ENCODE data around the gene KDR. TPM values are rescaled to one million over a fixed set of nuclear protein-coding genes. Genes with fewer than 3 reads are reported as not detected.
A peak's percentile ranks its signal among the peaks of the same experiment; 100 is the strongest.

KDR gene
- 3.4 and 4.2 TPM in 2 replicates for total RNA-seq (2014; rRNA removed; shearing (Covaris generic))
- 2.7 and 3.0 TPM in 2 replicates for polyA plus RNA-seq (2015; cell fraction: cytosol; rRNA removed)
- polyA plus RNA-seq (2015; cell fraction: nucleus; rRNA removed), result 1.8 and 3.0 TPM in 2 replicates

DNA sequence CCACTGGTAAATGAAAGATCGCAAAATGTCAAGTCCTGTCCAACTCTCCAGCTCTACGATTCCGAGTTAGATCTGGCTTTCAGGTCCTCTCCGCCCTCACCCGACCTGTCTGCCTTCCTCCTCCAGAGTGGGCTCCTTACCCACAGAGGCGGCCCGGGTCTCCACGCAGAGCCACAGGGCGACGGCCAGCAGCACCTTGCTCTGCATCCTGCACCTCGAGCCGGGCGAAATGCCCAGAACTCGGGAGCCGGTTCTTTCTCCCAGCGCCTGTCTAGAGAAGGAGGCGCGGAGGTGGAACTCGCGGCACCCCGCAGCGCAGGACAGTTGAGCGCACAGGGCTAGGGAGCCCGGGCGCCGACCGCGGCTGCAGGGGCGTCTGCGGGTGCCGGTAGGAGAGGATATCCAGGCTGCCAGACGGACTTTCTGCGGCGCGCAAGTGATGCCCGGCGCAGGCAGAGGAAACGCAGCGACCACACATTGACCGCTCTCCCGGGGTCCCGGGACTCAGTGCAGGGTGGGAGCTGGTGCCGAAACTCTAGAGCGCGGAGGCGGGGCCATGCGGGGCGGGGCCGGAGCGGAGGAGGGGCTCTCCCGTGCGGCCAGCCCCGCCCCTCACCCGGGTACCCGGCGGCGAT, at the start of gene KDR:
Gene KDR (minus strand): TSS at position 509 of the 635 bp plus-strand sequence. CDS start 302 bp downstream, at position 207.
- peak; percentile 27 for DNase-seq (ENCODE audit: low read depth, low spot score)
- in situ Hi-C loops (cut with HindIII; ENCODE audit: low pct_unique_long_range_greater_than_20kb, low sequenced_read_pairs), result no loop called here

DNA sequence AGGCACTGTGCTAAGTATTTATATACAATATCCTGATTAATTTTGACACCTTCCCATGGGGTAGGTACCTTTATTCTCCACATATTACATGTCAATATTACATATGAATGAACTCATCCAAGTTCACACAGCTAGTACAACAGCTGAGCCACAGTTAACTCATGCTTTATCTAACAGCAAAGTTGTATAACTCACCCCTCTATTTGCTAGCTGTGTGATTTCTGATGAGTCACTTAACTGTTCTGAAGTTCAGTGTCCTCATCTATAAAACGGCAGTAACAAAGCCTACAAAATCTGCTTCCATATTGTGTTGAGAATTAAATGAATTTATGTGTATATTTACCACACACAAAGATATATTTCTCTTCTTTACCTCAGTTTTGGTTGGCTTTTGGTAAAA, 48.2 kb upstream of the KDR start:
- DNase-seq (ENCODE audit: low read depth, low spot score), result no peak
- in situ Hi-C loops (cut with HindIII; ENCODE audit: low pct_unique_long_range_greater_than_20kb, low sequenced_read_pairs), result no loop called here

DNA sequence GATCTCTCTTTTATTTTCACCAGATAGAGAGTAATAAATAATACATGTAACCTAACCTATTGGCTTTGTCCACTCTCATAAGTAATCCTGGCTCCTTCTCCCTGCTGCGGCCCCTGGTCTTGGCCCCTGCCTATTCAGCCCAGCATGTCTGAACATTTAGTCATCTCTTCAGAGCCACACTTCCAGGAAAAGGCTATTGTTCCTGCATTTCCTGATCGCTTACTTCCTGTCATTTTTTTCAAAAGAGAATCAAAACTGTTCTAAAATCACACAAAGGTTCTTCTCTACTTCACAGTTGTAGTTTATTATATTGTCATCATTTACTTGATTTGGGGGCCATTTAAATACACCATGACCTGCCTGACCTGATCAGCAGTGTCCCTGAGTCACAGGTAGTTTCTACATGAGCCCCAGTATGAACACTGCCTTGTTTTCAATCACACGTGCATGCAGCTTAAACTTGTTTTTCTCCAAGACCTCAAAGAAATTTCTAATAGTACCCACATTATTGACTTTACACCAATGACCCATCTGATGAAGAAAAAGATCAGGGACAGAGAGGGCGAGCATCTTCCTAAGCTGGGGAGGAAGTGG, 47.4 kb upstream of the KDR start:
- no peak for DNase-seq (ENCODE audit: low read depth, low spot score)
- in situ Hi-C loops (cut with HindIII; ENCODE audit: low pct_unique_long_range_greater_than_20kb, low sequenced_read_pairs), result no loop called here

DNA sequence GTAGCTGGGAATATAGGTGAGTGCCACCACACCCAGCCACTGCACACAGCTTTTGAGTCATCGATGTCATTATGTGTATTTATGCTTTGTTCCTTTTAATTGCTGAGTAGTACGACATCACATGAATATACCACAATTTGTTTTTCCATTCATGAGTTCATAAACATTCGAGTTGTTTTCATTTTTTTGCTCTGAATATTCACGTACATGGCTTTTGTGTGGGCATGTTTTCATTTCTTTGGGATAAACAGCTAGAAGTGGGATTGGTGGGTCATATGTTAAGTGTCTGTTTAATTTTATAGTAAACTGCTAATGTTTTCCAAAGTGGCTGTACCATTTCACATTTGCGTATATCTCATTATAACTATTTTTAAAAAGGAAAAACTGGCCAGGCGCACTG, 45.1 kb upstream of the KDR start:
- in situ Hi-C loops (cut with HindIII; ENCODE audit: low pct_unique_long_range_greater_than_20kb, low sequenced_read_pairs), result no loop called here

DNA sequence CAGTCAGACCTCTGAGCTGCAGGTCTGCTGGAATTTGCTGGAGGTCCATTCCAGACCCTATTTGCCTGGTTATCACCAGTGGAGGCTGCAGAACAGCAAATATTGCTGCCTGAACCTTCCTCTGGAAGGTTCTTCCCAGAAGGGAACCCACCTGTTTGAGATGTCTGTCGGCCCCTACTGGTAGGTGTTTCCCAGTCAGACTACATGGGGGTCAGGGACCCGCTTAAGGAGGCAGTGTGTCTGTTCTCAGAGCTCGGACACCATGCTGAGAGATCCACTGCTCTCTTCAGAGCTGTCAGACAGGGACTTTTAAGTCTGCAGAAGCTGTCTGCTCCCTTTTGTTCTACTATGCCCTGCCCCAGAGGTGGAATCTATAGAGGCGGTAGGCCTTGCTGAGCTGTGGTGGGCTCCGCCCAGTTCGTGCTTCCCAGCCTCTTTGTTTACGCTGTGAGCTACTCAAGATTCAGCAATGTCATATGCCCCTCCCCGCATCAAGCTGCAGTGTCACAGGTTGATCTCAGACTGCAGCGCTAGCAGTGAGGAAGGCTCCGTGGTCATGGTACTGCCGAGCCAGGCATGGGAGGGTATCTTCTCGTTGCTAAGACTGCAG, 44.1 kb upstream of the KDR start:
- no peak for DNase-seq (ENCODE audit: low read depth, low spot score)
- in situ Hi-C loops (cut with HindIII; ENCODE audit: low pct_unique_long_range_greater_than_20kb, low sequenced_read_pairs), result no loop called here

More for the DNA sequence above, 45.1 kb upstream of the KDR start:
- no peak for DNase-seq (ENCODE audit: low read depth, low spot score)

DNA sequence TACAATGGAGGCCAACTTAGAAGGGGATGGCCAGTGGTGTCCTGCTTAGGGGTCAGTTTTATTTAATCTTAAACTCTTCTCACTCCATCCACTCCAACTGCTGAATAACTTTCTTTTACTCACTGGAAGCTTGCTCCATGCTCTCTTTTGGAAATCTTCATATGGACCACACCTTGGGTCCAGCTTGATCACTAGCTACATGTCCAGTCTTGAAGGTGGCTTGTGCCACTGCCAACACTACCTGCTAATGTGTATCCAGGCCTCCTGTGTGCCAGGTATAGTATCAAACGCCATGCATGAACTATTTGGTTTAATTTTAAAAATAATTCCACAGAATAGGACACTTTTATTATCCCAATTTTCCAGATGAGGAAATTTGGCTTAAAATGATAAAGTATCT, 37.0 kb upstream of the KDR start:
- in situ Hi-C loops (cut with HindIII; ENCODE audit: low pct_unique_long_range_greater_than_20kb, low sequenced_read_pairs), result no loop called here
- DNase-seq (ENCODE audit: low read depth, low spot score), result no peak

DNA sequence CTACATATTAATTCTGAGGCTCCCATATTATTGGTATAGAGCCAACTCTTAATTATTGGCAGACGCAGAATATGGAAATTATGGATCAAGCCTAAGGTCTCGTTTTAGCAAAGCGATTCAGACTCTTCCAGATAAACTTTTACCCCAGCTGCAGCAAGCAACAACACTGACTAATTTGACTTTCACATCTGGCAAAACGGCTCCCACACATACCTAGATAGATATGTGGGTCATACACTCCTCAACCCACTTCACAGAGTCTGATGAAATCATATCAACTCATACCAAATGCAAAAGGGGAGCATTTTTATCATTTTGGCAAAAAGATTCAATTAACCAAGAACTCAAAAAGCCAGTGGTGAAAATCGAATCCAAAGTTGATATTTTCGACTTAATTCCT, 36.3 kb upstream of the KDR start:
- in situ Hi-C loops (cut with HindIII; ENCODE audit: low pct_unique_long_range_greater_than_20kb, low sequenced_read_pairs), result no loop called here
- no peak for DNase-seq (ENCODE audit: low read depth, low spot score)

DNA sequence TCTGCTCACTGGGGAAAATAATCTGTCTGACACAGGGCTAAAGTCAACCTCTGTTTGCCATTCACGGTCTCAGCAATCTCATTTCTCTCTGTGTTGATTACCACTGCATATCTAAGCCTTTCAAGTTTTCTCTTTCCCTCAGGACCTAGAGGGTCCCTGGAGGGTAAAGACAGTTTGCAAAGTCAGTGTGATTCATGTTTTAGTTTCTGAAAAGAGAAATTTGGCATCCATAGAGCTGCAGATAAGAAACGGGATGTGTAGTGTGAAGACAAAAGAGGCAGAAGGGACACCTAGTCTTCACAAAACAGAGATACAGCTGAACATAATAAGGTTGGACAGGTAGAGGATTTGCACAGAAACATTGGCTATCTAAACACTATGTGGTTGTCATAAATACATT, 34.5 kb upstream of the KDR start:
- no peak for DNase-seq (ENCODE audit: low read depth, low spot score)
- in situ Hi-C loops (cut with HindIII; ENCODE audit: low pct_unique_long_range_greater_than_20kb, low sequenced_read_pairs), result no loop called here

DNA sequence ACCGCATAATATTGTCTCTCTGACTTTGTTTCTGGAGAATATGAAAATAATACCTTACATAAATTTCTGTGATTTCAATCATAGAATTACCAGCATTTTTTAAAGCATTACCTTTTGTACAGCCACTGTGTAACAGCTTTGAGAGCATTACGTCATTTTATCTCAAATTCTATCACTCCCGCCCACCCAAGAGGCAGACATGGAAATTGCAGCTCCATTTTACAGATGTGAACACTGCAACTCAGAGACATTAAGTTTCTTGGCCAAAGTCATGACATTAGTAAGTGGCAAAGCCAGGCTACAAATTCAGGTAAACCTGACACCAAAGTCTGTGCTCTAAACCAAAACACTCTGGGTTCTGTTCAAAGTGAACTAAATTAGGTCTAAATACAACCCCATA, 33.6 kb upstream of the KDR start:
- in situ Hi-C loops (cut with HindIII; ENCODE audit: low pct_unique_long_range_greater_than_20kb, low sequenced_read_pairs), result no loop called here
- DNase-seq (ENCODE audit: low read depth, low spot score), result peak; percentile 13

DNA sequence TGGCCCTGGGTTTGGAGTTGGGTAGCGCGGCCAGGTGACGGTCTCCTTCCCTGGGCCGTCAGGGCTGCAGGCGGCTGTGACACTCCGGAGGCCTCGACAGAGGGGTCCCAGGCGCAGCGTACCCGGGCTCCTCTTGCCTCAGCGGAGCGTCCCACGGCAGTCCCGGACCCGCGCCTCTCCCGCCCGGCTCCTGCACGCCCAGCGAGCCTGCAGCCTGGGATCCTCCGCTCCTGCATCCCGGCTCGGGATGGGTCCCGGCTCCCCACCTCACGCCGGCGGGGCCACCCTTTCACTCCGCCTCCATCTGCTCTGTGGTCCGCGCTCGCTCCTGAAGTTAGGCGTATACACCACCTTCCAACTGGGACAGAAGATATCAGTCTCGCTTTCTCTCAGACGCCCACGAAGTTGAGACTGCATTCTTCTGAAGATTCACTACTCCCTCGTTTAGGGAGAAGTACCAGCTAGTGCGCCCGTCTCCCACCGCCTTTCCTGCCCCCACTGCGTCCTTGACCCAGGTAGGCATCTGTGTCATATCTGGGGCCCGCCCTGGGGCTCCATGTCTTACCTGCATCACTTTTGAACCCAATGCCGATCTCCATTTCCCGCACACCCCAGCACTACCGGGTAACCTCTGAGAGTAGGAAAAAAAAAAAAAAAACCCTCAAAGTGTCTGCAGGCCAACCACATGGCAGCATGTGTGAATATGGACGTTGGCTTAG, 32.3 kb upstream of the KDR start:
- in situ Hi-C loops (cut with HindIII; ENCODE audit: low pct_unique_long_range_greater_than_20kb, low sequenced_read_pairs), result no loop called here

DNA sequence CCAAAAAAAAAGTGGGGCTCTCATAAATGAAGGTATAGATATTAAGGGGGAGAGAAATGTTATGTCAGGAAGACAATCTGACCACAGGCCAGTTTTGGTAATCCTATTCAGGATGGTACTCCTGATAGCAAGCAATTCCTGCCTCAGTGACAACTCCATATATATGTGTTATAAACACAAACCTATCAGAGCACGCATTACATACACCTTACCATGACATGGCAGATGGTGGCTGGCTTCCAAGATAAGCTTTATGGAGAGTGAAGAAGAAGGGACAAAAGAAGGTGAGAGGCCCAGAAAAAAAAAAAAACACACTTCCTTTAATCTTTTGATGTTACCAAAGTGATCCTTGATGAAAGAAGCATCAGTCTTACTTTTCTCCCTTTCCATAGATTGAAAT, 29.5 kb upstream of the KDR start:
- in situ Hi-C loops (cut with HindIII; ENCODE audit: low pct_unique_long_range_greater_than_20kb, low sequenced_read_pairs), result no loop called here
- DNase-seq (ENCODE audit: low read depth, low spot score), result no peak

More for the DNA sequence above, 32.3 kb upstream of the KDR start:
- DNase-seq (ENCODE audit: low read depth, low spot score), result no peak

DNA sequence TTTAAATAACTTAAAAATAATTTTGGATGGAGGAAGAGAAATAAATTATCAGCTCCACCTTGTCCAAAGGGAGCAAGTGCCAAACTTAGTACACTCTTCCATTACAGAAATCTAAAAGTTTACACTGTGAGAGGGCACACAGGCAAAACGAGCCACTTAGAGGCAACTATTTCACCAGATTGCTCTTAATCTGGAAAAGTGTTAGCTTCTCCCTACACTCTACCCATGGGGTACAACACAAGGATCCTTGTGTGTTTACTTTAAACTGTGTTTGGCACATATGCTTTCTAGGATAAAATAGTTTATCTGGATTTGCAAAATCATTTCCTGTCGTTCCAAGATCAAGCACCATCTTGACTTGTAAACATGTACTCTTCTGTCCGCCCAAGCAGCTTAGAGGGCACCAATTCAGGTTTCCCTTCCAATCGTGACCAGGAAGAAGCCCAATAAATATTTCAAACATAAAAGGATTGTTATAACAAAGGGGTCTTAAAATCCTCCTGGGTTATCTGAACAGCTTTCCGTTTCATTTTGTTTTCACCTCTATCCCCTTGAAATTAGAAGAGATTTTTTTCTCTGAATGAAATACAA, 29.0 kb upstream of the KDR start:
- DNase-seq (ENCODE audit: low read depth, low spot score), result no peak
- in situ Hi-C loops (cut with HindIII; ENCODE audit: low pct_unique_long_range_greater_than_20kb, low sequenced_read_pairs), result no loop called here

DNA sequence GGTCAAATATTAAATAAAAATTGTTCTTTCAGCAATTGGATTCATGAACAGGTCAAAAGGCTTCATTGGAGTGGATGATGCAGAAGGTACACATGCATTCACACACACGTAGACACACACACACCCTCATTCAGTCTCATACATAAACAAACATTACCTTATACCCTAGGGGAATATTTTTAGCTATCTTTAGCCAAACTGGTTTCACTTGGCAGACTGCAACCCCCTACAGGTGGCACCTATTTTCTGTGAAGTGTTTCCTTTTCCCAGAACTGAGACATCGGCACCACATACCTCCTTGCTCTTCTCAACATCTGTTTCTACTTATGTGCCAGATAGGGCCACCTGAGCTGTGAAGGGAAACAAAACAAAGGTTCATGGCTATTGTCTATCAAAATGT, 18.5 kb upstream of the KDR start:
- in situ Hi-C loops (cut with HindIII; ENCODE audit: low pct_unique_long_range_greater_than_20kb, low sequenced_read_pairs), result no loop called here

DNA sequence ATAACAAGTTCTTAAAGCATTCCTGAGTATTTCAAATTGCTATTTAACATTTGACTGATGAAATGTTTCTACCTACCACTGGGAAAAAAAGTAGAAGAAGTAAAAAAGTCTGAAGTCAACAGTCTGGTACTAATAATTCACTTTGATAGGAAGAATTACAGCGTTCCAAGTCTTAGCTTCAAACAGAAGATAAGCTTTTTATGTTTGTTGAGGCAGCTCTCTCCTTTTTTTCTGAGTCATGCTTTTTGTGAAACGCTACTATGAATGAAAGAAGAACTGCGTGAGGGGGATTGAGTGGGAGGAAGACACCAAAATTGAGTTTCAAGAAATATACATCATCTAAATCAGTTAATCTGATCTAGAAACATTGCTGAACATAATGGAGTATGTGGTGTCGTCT, 13.0 kb upstream of the KDR start:
- in situ Hi-C loops (cut with HindIII; ENCODE audit: low pct_unique_long_range_greater_than_20kb, low sequenced_read_pairs), result no loop called here

More for the DNA sequence above, 18.5 kb upstream of the KDR start:
- DNase-seq (ENCODE audit: low read depth, low spot score), result no peak

DNA sequence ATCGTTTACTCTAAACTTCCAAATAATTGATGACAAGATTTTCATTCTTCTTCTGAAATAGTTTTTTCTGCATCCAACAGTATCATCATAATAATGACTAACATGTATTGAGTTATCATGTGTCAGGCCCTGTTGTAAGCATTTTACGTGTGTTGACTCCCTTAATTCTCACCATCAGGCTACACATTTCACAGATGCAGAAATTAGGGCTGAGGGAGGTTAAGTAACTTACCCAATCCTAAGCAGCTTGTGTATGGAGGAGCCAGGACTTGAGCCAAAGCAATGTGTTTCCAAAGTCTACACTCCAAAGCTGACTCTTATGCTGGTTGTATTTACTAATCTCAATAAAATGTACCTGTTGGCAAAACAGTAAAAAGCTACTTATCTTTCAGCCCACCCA, 11.2 kb upstream of the KDR start:
- in situ Hi-C loops (cut with HindIII; ENCODE audit: low pct_unique_long_range_greater_than_20kb, low sequenced_read_pairs), result no loop called here
- DNase-seq (ENCODE audit: low read depth, low spot score), result no peak

More for the DNA sequence above, 13.0 kb upstream of the KDR start:
- no peak for DNase-seq (ENCODE audit: low read depth, low spot score)

DNA sequence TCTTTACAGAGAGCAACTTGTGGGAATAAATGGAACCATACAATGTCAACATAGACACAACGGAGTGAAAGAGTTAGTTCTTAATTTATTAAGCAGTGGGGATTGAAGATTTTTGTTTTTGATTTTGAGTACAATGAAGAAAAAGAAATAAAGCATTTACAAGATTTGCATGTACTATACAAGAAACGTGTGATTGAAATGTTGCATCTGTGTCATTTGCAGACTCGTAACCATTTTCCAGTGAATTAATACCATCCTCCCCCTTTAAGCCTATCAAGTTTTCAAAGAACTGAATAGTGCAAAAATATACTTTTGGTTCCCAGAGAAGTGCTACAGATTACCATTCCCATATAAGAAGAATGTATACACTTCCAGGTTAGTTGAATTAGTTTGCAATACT, 8.6 kb upstream of the KDR start:
- in situ Hi-C loops (cut with HindIII; ENCODE audit: low pct_unique_long_range_greater_than_20kb, low sequenced_read_pairs), result no loop called here
- no peak for DNase-seq (ENCODE audit: low read depth, low spot score)

DNA sequence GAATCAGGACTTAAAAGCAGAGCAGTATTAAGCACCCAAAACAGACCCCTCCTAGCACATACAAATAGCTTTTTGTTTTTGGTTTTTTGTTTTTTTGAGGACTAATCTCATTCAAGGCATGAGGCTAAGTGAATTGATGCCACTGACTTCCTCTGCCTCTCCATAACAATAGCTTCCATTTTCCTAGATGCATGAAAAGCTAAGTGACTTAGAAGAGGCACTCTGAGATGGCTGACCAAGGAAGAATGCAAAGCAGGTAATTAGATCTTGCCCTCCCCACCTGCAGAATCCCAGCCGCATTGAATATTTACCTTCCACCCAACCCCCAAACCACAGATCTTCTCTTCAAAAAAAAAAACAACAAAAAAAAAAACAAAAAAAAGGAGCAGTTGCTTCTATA, 7.4 kb upstream of the KDR start:
- no peak for DNase-seq (ENCODE audit: low read depth, low spot score)
- in situ Hi-C loops (cut with HindIII; ENCODE audit: low pct_unique_long_range_greater_than_20kb, low sequenced_read_pairs), result no loop called here

DNA sequence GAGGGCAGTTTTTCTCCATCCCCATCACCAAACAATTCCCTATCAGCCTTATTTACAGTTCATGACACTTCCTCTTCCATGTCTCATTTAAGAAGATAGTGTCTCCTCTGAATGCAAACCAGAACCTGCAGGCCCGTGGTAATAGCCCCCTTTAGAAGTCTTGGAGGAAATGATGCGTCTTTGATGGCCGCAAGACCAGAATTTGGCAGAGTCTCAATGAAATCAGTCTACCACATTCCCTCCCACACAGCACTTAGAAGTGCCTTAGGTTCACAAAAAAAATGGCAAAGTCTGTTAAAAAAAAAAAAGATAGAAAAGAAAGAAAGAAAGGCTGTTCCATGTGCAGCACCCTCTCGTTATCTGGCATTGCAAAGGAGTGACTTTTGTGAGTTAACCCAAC, 2.1 kb upstream of the KDR start:
- in situ Hi-C loops (cut with HindIII; ENCODE audit: low pct_unique_long_range_greater_than_20kb, low sequenced_read_pairs), result no loop called here
- DNase-seq (ENCODE audit: low read depth, low spot score), result no peak

All from SK-MEL-5 (cell line).